ENCODE data around the gene DIPK1A.

DIPK1A gene

GRCh38 chr1:92886886-92887419, 74.3 kb downstream of the DIPK1A start:
- TF ChIP-seq RAD21 (IDR thresholded peaks at IDR 0.05; ENCODE audit: low read depth) (no peak), EGR1 (IDR thresholded peaks at IDR 0.05) (no peak), TCF12 (IDR thresholded peaks at IDR 0.05; ENCODE audit: low read depth) (no peak), USF1 (IDR thresholded peaks at IDR 0.05) (no peak), EP300 (IDR thresholded peaks at IDR 0.05; ENCODE audit: borderline replicate concordance) (no peak), TEAD4 (IDR thresholded peaks at IDR 0.05) (no peak), NFIC (IDR thresholded peaks at IDR 0.05) (no peak), YY1 (IDR thresholded peaks at IDR 0.05; ENCODE audit: low read depth) (no peak), FOXM1 (IDR thresholded peaks at IDR 0.05; ENCODE audit: borderline replicate concordance, low read depth) (no peak), ZBTB7A (IDR thresholded peaks at IDR 0.05; ENCODE audit: low read depth) (no peak), CREB1 (IDR thresholded peaks at IDR 0.05; ENCODE audit: low read depth) (no peak), TAF1 (IDR thresholded peaks at IDR 0.05; ENCODE audit: low read depth) (no peak), CEBPB (IDR thresholded peaks at IDR 0.05) (no peak), MAX (IDR thresholded peaks at IDR 0.05) (no peak), REST (IDR thresholded peaks at IDR 0.05; ENCODE audit: low read depth) (no peak)

- TF ChIP-seq YY1 (IDR thresholded peaks at IDR 0.05; ENCODE audit: low read depth) (no peak), FOXM1 (IDR thresholded peaks at IDR 0.05; ENCODE audit: borderline replicate concordance, low read depth) (no peak), EGR1 (IDR thresholded peaks at IDR 0.05) (no peak), REST (IDR thresholded peaks at IDR 0.05; ENCODE audit: low read depth) (no peak), CREB1 (IDR thresholded peaks at IDR 0.05; ENCODE audit: low read depth) (no peak), RAD21 (IDR thresholded peaks at IDR 0.05; ENCODE audit: low read depth) (no peak)
Measured at GRCh38 chr1:92884195-92884594, 77.1 kb downstream of the DIPK1A start.

GRCh38 chr1:92883297-92883696, 78.0 kb downstream of the DIPK1A start:
- TF ChIP-seq TEAD4 (IDR thresholded peaks at IDR 0.05) (no peak), REST (IDR thresholded peaks at IDR 0.05; ENCODE audit: low read depth) (no peak), TAF1 (IDR thresholded peaks at IDR 0.05; ENCODE audit: low read depth) (no peak), NFIC (IDR thresholded peaks at IDR 0.05) (no peak), CREB1 (IDR thresholded peaks at IDR 0.05; ENCODE audit: low read depth) (no peak), FOXM1 (IDR thresholded peaks at IDR 0.05; ENCODE audit: borderline replicate concordance, low read depth) (no peak), EP300 (IDR thresholded peaks at IDR 0.05; ENCODE audit: borderline replicate concordance) (no peak), YY1 (IDR thresholded peaks at IDR 0.05; ENCODE audit: low read depth) (no peak), ZBTB7A (IDR thresholded peaks at IDR 0.05; ENCODE audit: low read depth) (no peak), MAX (IDR thresholded peaks at IDR 0.05) (no peak), TCF12 (IDR thresholded peaks at IDR 0.05; ENCODE audit: low read depth) (no peak), USF1 (IDR thresholded peaks at IDR 0.05) (no peak), RAD21 (IDR thresholded peaks at IDR 0.05; ENCODE audit: low read depth) (no peak), EGR1 (IDR thresholded peaks at IDR 0.05) (no peak), CEBPB (IDR thresholded peaks at IDR 0.05) (no peak)

GRCh38 chr1:92882819-92883218, 78.4 kb downstream of the DIPK1A start:
- TF ChIP-seq TAF1 (IDR thresholded peaks at IDR 0.05; ENCODE audit: low read depth) (no peak), REST (IDR thresholded peaks at IDR 0.05; ENCODE audit: low read depth) (no peak), TEAD4 (IDR thresholded peaks at IDR 0.05) (no peak), ZBTB7A (IDR thresholded peaks at IDR 0.05; ENCODE audit: low read depth) (no peak)
